ENCODE data around the gene WWOX. TPM values are rescaled to one million over a fixed set of nuclear protein-coding genes. Genes with fewer than 3 reads are reported as not detected.

WWOX gene
- total and polyA plus RNA-seq, 2 experiments from 2014 or later: 22.1 to 123 TPM

DNA sequence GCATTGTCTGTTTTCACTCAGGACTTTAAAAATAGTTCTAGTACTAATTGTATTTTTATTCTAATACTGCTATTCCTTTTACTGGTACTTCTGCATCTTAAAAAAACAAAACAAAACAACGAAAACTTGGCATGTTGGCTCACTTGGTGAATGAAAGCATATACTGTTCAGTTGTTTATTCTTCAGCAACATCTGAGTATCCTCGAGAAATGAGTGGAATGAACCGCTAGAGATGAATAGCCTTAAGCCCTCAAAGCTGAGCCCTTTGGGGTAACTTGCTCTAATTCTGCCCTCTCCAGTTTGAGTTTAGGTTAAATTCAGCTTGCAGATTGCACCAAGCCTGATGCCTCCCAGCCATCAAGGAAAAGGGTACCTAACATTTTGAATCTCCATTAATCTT, 126.5 kb downstream of the WWOX start:
- Histone ChIP-seq H3K27ac (no peak overlapping the region), H3K4me1 (ENCODE audit: low read depth) (no peaks in the 10 kb centered on the region)
- TF ChIP-seq, protein P1, sequence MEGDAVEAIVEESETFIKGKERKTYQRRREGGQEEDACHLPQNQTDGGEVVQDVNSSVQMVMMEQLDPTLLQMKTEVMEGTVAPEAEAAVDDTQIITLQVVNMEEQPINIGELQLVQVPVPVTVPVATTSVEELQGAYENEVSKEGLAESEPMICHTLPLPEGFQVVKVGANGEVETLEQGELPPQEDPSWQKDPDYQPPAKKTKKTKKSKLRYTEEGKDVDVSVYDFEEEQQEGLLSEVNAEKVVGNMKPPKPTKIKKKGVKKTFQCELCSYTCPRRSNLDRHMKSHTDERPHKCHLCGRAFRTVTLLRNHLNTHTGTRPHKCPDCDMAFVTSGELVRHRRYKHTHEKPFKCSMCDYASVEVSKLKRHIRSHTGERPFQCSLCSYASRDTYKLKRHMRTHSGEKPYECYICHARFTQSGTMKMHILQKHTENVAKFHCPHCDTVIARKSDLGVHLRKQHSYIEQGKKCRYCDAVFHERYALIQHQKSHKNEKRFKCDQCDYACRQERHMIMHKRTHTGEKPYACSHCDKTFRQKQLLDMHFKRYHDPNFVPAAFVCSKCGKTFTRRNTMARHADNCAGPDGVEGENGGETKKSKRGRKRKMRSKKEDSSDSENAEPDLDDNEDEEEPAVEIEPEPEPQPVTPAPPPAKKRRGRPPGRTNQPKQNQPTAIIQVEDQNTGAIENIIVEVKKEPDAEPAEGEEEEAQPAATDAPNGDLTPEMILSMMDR (IDR thresholded peaks at IDR 0.05; ENCODE audit: low read depth, low read length): no peak

DNA sequence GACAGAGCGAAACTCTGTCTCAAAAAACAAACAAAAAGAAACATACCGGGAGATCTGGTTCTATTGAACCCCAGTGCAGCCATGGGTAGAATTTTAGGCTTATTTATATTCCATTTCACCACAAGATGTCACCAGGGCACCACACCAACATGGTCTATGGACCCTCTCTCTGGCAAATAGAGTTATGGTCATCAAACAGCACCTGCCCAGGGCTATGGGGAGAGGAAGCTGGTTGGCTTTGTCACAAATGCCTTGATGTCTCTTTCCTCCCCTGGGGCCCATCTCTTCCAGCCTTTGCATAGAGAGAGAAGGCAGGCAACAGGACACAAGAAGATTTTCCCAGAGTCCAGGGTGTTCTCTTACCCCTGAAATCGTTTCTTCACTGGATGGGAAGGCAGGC, 128.4 kb downstream of the WWOX start:
- H3K27me3 ChIP-seq: no peaks in the 10 kb centered on the region
- DNase-seq (ENCODE audit: low read depth in 1 of 2, low spot score in 1 of 2): peak in 1 of 2 donors; percentile 17
- H3K36me3 ChIP-seq: no peaks in the 10 kb centered on the region
- no peak overlapping the region for H3K27ac ChIP-seq
- H3K4me3 ChIP-seq: no peak overlapping the region
- no peaks in the 10 kb centered on the region for H3K9me3 ChIP-seq (ENCODE audit: low read depth)
- H3K4me1 ChIP-seq (ENCODE audit: low read depth): no peaks in the 10 kb centered on the region
- TF ChIP-seq, protein P1 (IDR thresholded peaks at IDR 0.05; ENCODE audit: low read depth, low read length): no peak

More for the DNA sequence above, 126.5 kb downstream of the WWOX start:
- Histone ChIP-seq H3K36me3 (no peaks in the 10 kb centered on the region), H3K9me3 (ENCODE audit: low read depth) (no peaks in the 10 kb centered on the region), H3K4me3 (no peak overlapping the region), H3K27me3 (no peaks in the 10 kb centered on the region)
- DNase-seq (ENCODE audit: low read depth in 1 of 2, low spot score in 1 of 2): no peak

DNA sequence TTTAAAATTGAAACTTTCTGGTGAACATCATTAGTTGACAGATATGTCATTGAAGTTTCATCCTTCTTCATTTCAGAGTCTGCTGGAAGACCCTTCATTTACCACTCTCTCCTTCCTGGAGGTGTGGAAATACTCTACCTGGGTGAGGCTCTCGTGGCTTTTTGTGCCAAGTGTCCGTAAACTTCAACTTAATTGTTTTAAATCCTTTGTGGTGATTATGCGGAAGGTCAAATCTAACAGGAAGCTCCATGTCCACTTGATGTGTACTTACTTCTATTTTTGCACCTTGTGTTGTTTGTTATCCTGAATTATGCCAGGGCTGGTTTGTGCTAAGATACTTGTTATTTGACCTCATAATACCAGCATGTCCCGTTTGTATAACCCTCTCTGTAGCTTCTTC, 129.2 kb downstream of the WWOX start:
- Histone ChIP-seq H3K27ac (no peak overlapping the region), H3K9me3 (ENCODE audit: low read depth) (no peaks in the 10 kb centered on the region), H3K27me3 (no peaks in the 10 kb centered on the region), H3K4me3 (no peak overlapping the region), H3K36me3 (no peaks in the 10 kb centered on the region), H3K4me1 (ENCODE audit: low read depth) (no peaks in the 10 kb centered on the region)
- TF ChIP-seq, protein P1 (IDR thresholded peaks at IDR 0.05; ENCODE audit: low read depth, low read length): no peak
- no peak for DNase-seq (ENCODE audit: low read depth in 1 of 2, low spot score in 1 of 2)

DNA sequence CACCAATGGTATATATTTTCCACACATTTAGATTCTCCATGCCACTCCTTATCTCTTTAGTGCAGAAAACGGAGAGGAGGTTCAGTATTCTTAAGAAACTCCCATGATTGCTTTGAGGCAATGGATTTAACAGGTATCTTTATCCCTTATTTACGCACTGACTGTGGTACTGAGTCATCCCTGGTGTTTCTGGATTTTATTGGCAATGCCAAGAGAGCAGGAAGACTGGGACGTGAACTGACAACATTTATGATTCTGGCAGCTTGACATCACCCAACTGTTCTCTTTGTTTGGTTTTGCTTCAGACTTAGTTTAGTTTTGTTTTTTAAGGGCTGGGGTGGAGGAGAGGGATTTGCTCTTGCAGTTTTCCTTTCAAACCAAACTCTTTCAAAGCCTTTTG, 131.4 kb downstream of the WWOX start:
- H3K9me3 ChIP-seq (ENCODE audit: low read depth): no peaks in the 10 kb centered on the region
- H3K27me3 ChIP-seq: no peaks in the 10 kb centered on the region
- TF ChIP-seq, protein P1 (IDR thresholded peaks at IDR 0.05; ENCODE audit: low read depth, low read length): no peak
- H3K36me3 ChIP-seq: no peaks in the 10 kb centered on the region
- peak in 1 of 2 donors; percentile 1 for DNase-seq (ENCODE audit: low read depth in 1 of 2, low spot score in 1 of 2)
- no peak overlapping the region for H3K27ac ChIP-seq
- no peaks in the 10 kb centered on the region for H3K4me1 ChIP-seq (ENCODE audit: low read depth)
- no peak overlapping the region for H3K4me3 ChIP-seq

DNA sequence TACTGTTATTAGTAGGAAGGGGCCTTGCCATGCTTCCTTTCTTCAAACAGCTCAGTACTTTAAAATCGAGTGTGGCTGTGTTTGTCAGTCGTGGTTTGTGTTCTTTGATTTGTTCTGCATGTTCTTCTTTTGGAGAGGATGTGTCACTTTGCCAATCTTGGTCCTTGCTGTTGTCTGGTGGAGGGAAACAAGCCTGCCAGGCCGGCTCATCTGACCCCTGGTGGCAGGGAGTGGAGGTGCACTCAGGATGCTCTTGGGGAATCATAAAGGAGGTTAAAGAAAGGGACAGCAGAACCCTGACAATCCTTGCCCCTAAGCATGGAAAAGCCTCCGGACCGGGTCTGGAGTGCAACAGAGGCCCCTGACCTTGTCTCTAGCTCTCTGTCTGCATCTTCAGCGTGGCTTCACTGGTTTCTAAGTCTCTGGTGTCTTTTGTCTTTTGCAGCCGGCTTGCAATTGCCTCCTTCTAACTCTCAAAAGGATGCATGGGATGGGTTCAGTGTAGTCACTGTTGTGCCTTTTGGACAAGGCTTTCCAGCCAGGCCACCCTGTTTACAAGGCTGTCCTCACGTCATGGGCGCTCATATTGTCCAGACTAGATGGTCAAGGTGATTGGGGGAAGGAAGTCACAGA, 135.8 kb downstream of the WWOX start:
- Histone ChIP-seq H3K9me3 (ENCODE audit: low read depth) (no peaks in the 10 kb centered on the region), H3K4me1 (ENCODE audit: low read depth) (no peaks in the 10 kb centered on the region), H3K4me3 (no peak overlapping the region), H3K36me3 (no peaks in the 10 kb centered on the region), H3K27ac (no peak overlapping the region), H3K27me3 (no peaks in the 10 kb centered on the region)
- peak; percentile 55 to 73 for DNase-seq (ENCODE audit: low read depth in 1 of 2, low spot score in 1 of 2)
- TF ChIP-seq, protein P1 (IDR thresholded peaks at IDR 0.05; ENCODE audit: low read depth, low read length): peak; percentile 96
